Measurements from ENCODE around the gene NMD3.

The NMD3 gene

GRCh38 chr3:161291191-161291901, 70.2 kb downstream of the NMD3 start:
- no peak for DNase-seq

- DNase-seq = no peak
Measured at GRCh38 chr3:161293381-161293780, 72.3 kb downstream of the NMD3 start.

DNA sequence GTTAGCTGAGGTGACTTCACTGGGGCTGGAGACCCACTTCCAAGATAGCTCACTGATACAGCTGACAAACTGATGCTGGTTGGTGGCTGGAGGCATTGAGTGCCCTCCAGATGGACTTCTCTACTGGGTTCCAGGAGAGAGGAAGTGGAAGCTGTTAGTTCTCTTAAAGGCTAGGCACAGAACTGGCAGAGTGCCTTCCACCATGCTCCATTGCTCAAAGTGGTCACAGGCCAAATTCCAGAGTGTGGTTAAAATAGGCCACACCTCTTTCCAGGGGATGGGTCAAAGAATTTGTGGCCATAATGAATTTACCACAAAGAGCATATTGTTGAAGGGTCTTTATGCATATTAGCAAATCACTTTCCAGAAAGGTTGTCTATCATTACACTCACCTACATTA, 74.2 kb downstream of the NMD3 start:
- peak; percentile 37 for DNase-seq

DNA sequence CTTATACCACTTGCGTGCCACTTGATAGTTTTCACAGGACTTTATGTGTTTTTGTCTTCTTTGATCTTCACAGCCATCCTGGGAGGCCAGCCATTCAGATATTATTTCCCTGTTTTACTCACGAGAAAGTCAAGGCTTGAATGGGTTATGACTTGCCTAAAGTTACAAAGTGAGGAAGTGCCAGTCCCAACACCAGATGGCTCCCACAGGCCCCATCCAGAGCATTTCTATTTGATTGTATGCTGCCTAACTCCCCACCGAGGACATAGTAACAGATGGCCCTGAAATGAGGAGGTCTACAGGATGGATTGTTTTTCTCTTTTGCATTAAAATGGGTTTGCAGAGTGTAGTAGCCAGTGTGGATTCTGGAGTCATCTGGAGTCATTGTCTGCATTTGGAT, 75.7 kb downstream of the NMD3 start:
- no peak for DNase-seq

Measured in fibroblast of upper back skin (primary cell).